Mesenchymal stem cell (in vitro differentiated cells and primary cell): ENCODE data around the gene SVOP.

ENCODE experiments used
- DNase-seq: peaks from one replicate; pipeline ENCODE4 v3.0.0-alpha.2; 2013
- H2AFZ ChIP-seq: one replicate; pipeline ENCODE4 v1.6.1; 2013; ENCODE audit warnings: low read depth, mild to moderate bottlenecking, control low read depth, inconsistent platforms, low read length, moderate library complexity
- H2AK5ac ChIP-seq: 2 replicates; pipeline ENCODE4 v1.6.1; 2013; ENCODE audit warnings: low read length, moderate library complexity, mild to moderate bottlenecking, inconsistent platforms; ENCODE audit not compliant: severe bottlenecking
- H2BK120ac ChIP-seq: one replicate; pipeline ENCODE4 v1.6.1; 2013; ENCODE audit warnings: low read depth, mild to moderate bottlenecking, inconsistent platforms, low read length, moderate library complexity
- H2BK12ac ChIP-seq, 2 experiments: one replicate each; pipeline ENCODE4 v1.6.1; 2013; ENCODE audit warnings: inconsistent platforms in 2 of 2, low read length in 2 of 2, mild to moderate bottlenecking in 2 of 2, moderate library complexity in 2 of 2, control low read depth in 1 of 2
- H2BK15ac ChIP-seq: one replicate; pipeline ENCODE4 v1.6.1; 2013; ENCODE audit warnings: mild to moderate bottlenecking, low read depth, inconsistent platforms; ENCODE audit not compliant: poor library complexity, severe bottlenecking
- H2BK5ac ChIP-seq: 2 replicates; pipeline ENCODE4 v1.6.1; 2013; ENCODE audit warnings: low read depth, mild to moderate bottlenecking, low read length, control low read depth, inconsistent platforms; ENCODE audit not compliant: poor library complexity, severe bottlenecking
- H3K14ac ChIP-seq, 2 experiments: one replicate each; pipeline ENCODE4 v1.6.1; 2013; ENCODE audit warnings: inconsistent platforms in 2 of 2, low read length in 2 of 2, control low read depth in 1 of 2, mild to moderate bottlenecking in 1 of 2, moderate library complexity in 1 of 2
- H3K18ac ChIP-seq, 2 experiments: one replicate each; pipeline ENCODE4 v1.6.1; 2013; ENCODE audit warnings: inconsistent platforms in 2 of 2, low read length in 2 of 2, control low read depth in 1 of 2, low read depth in 1 of 2, mild to moderate bottlenecking in 1 of 2
- H3K23ac ChIP-seq, 2 experiments: one replicate each; pipeline ENCODE4 v1.6.1; 2013; ENCODE audit warnings: inconsistent platforms in 2 of 2, low read length in 2 of 2, mild to moderate bottlenecking in 2 of 2, moderate library complexity in 2 of 2, control low read depth in 1 of 2
- H3K27ac ChIP-seq: 2 replicates; pipeline ENCODE4 v1.5.1; 2013; ENCODE audit warnings: mild to moderate bottlenecking, moderate library complexity, low read length, control low read depth, inconsistent platforms; ENCODE audit not compliant: poor library complexity, severe bottlenecking
- H3K27me3 ChIP-seq, 2 experiments: 2 replicates each; pipeline versions ENCODE4 v1.6.1 to v1.7.0; 2013; ENCODE audit warnings: low read length in 2 of 2, mild to moderate bottlenecking in 2 of 2, moderate library complexity in 2 of 2, control low read depth in 1 of 2, inconsistent platforms in 1 of 2; ENCODE audit not compliant: control insufficient read depth in 1 of 2, insufficient read depth in 1 of 2
- H3K36me3 ChIP-seq, 2 experiments: 2 replicates each; pipeline versions ENCODE4 v1.6.1 to v1.7.0; 2013; ENCODE audit warnings: low read length in 2 of 2, control low read depth in 1 of 2, inconsistent platforms in 1 of 2, low read depth in 1 of 2, mild to moderate bottlenecking in 1 of 2; ENCODE audit not compliant: insufficient read depth in 2 of 2, control insufficient read depth in 1 of 2
- H3K4ac ChIP-seq, 2 experiments: one replicate each; pipeline ENCODE4 v1.6.1; 2013; ENCODE audit warnings: inconsistent platforms in 2 of 2, low read length in 2 of 2, mild to moderate bottlenecking in 2 of 2, moderate library complexity in 2 of 2, control low read depth in 1 of 2, low read depth in 1 of 2
- H3K4me1 ChIP-seq: 2 replicates; pipeline ENCODE4 v1.6.1; 2013; ENCODE audit warnings: low read depth, low read length, control low read depth; ENCODE audit not compliant: control insufficient read depth, insufficient read depth
- H3K4me2 ChIP-seq: 2 replicates; pipeline ENCODE4 v1.6.1; 2013; ENCODE audit warnings: low read length, mild to moderate bottlenecking, inconsistent platforms; ENCODE audit not compliant: poor library complexity, severe bottlenecking
- H3K4me3 ChIP-seq, 2 experiments: 2 replicates each; pipeline versions ENCODE4 v1.5.1 to v1.7.0; 2013; ENCODE audit warnings: low read length in 2 of 2, mild to moderate bottlenecking in 2 of 2, control low read depth in 1 of 2, low read depth in 1 of 2; ENCODE audit not compliant: insufficient read depth in 1 of 2
- H3K79me1 ChIP-seq: replicated peaks from 2 replicates; pipeline ENCODE4 v1.6.1; 2013; ENCODE audit warnings: mild to moderate bottlenecking, control low read depth, low read length, inconsistent platforms; ENCODE audit not compliant: poor library complexity, severe bottlenecking
- H3K9ac ChIP-seq: 2 replicates; pipeline ENCODE4 v1.7.0; 2013; ENCODE audit warnings: mild to moderate bottlenecking, low read length, moderate library complexity
- H3K9me3 ChIP-seq: 2 replicates; pipeline ENCODE4 v1.7.0; 2013; ENCODE audit warnings: mild to moderate bottlenecking, low read length; ENCODE audit not compliant: control insufficient read depth
- H4K8ac ChIP-seq: one replicate; pipeline ENCODE4 v1.6.1; 2013; ENCODE audit warnings: inconsistent platforms, mild to moderate bottlenecking, low read length, moderate library complexity
- H4K91ac ChIP-seq: one replicate; pipeline ENCODE4 v1.6.1; 2013; ENCODE audit warnings: mild to moderate bottlenecking, low read length, inconsistent platforms
- WGBS: methylation state at CpG from one replicate; pipeline ENCODE4 v1.1.7; 2013; ENCODE audit warnings: mixed read lengths; 5-methylcytosine and 5-hydroxymethylcytosine counted together

SVOP gene

GRCh38 chr12:108912361-108912760, 108.5 kb downstream of the SVOP start:
- no peak overlapping the region for H3K4ac ChIP-seq
- no peak overlapping the region for H2BK120ac ChIP-seq
- H3K9me3 ChIP-seq = no peaks in the 10 kb centered on the region
- H4K8ac ChIP-seq = no peak overlapping the region
- H3K9ac ChIP-seq = no peak overlapping the region
- H2BK5ac ChIP-seq = no peak overlapping the region
- H3K23ac ChIP-seq = no peak overlapping the region
- DNase-seq = no peak
- H3K27me3 ChIP-seq = peaks cover 5 to 18% of the 10 kb centered on the region in 2 experiments
- no peak overlapping the region for H2BK15ac ChIP-seq
- H3K27ac ChIP-seq = no peak overlapping the region
- no peak overlapping the region for H3K18ac ChIP-seq
- no peak overlapping the region for H4K91ac ChIP-seq
- peaks cover 2% of the 10 kb centered on the region for H3K4me1 ChIP-seq
- 91% methylated on average over 9 of the region's 9 CpGs for WGBS
- no peak overlapping the region for H3K4me2 ChIP-seq
- H2AK5ac ChIP-seq = no peak overlapping the region
- no peaks in the 10 kb centered on the region for H3K36me3 ChIP-seq
- no peak overlapping the region for H3K14ac ChIP-seq
- H2AFZ ChIP-seq = no peak overlapping the region
- no peaks in the 10 kb centered on the region for H3K79me1 ChIP-seq
- no peak overlapping the region for H3K4me3 ChIP-seq
- H2BK12ac ChIP-seq = no peak overlapping the region

DNA sequence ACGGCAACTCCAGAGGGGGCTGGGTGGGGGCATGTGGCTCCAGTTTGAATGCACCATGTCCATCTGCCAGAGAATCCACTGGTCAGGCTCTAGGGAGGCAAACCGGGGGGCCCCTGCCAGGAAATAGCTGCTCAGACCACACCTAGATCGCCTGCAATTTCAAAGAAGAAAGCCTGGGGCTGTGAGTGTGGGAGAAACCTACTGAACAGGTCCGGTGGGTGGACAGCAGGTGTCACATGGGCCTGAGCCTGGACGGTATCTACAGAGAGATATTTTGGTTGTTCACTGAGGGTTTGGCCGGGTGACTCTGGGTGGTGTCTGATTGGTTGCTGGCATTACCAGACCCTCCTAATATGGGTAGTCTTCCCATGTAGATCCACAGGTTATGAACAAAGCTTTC, 109.0 kb downstream of the SVOP start:
- Histone ChIP-seq H3K14ac (no peak overlapping the region), H4K8ac (no peak overlapping the region), H2BK15ac (no peak overlapping the region), H4K91ac (no peak overlapping the region), H3K23ac (no peak overlapping the region), H3K4me1 (peaks cover 2% of the 10 kb centered on the region), H2AFZ (no peak overlapping the region), H3K9ac (no peak overlapping the region), H2BK5ac (no peak overlapping the region), H3K79me1 (no peaks in the 10 kb centered on the region), H3K27me3 (peaks cover 5 to 18% of the 10 kb centered on the region in 2 experiments), H2AK5ac (no peak overlapping the region), H3K4me3 (no peak overlapping the region), H3K18ac (no peak overlapping the region), H3K36me3 (no peaks in the 10 kb centered on the region), H3K9me3 (no peaks in the 10 kb centered on the region), H3K4ac (no peak overlapping the region), H3K27ac (no peak overlapping the region), H3K4me2 (no peak overlapping the region), H2BK120ac (no peak overlapping the region), H2BK12ac (no peak overlapping the region)
- no peak for DNase-seq
- WGBS = 78% methylated on average over 5 of the region's 6 CpGs

DNA sequence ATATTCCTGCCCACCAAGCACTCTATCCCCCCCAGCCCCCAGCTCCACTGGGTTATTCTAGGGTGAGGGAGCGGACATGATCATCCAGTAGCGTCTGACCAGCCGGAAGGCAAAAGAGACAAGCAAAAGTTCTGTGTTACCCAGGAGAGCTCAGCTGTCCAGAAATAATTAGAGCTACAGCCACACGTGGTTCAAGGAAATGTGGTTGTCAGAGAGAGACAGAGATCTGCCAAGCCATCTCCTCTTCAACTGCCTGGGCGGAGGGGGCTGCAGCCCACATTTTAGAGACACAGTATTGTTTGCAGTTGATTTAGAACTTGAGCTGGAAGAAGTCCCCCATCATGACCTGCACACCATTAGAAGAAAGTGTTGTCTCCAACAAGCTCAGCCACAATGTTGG, 110.5 kb downstream of the SVOP start:
- 88% methylated on average over 5 of the region's 5 CpGs for WGBS
- H3K27me3 ChIP-seq = peaks cover 9 to 11% of the 10 kb centered on the region in 2 experiments

DNA sequence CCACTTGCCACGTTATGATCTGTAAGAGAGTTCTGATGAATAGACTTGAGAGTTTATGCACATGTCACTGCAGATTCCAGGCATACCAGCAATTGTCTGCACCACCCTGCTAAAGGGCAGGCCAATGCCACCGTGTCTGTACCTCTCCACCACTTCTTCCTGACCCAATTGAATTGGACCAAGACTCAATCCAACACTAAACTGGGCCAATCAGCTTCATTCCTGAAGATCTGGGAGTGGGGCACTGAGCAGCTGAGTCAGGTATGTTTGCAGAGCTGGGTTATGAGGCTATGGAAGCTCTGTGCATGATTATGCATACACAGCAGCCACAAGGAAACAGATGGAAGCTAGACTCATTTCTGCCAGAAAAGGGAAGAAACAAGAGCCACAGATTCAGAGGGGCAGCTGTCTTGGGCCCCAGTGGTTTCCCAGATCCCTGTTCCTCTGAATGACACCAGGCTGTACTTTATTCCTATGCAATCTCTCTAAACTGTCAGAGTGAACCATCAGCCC, 113.0 kb downstream of the SVOP start:
- no peak overlapping the region for H3K9ac ChIP-seq
- H3K4me1 ChIP-seq = peaks cover 2% of the 10 kb centered on the region
- H3K23ac ChIP-seq = no peak overlapping the region
- H3K36me3 ChIP-seq = no peaks in the 10 kb centered on the region
- H3K79me1 ChIP-seq = no peaks in the 10 kb centered on the region
- H3K14ac ChIP-seq = no peak overlapping the region
- no peak overlapping the region for H3K18ac ChIP-seq
- no peak overlapping the region for H3K27ac ChIP-seq
- H2BK15ac ChIP-seq = no peak overlapping the region
- H2BK120ac ChIP-seq = no peak overlapping the region
- no peak overlapping the region for H4K8ac ChIP-seq
- WGBS = 31% methylated on average over 2 of the region's 2 CpGs
- no peak overlapping the region for H3K4ac ChIP-seq
- no peak overlapping the region for H3K4me3 ChIP-seq
- DNase-seq = no peak
- no peak overlapping the region for H3K4me2 ChIP-seq
- no peak overlapping the region for H2AK5ac ChIP-seq
- H2BK12ac ChIP-seq = no peak overlapping the region
- no peak overlapping the region for H2AFZ ChIP-seq
- H2BK5ac ChIP-seq = no peak overlapping the region
- no peaks in the 10 kb centered on the region for H3K9me3 ChIP-seq
- no peak overlapping the region for H4K91ac ChIP-seq
- peaks cover 9 to 11% of the 10 kb centered on the region in 2 experiments for H3K27me3 ChIP-seq

More for the DNA sequence above, 110.5 kb downstream of the SVOP start:
- Histone ChIP-seq H3K79me1 (no peaks in the 10 kb centered on the region), H2AFZ (no peak overlapping the region), H3K4me1 (peaks cover 2% of the 10 kb centered on the region), H2BK120ac (no peak overlapping the region), H3K27ac (no peak overlapping the region), H2BK15ac (no peak overlapping the region), H3K36me3 (no peaks in the 10 kb centered on the region), H2AK5ac (no peak overlapping the region), H3K9me3 (no peaks in the 10 kb centered on the region), H3K18ac (no peak overlapping the region), H4K91ac (no peak overlapping the region), H3K4me2 (no peak overlapping the region), H3K9ac (no peak overlapping the region), H3K4ac (no peak overlapping the region), H3K14ac (no peak overlapping the region), H2BK12ac (no peak overlapping the region), H3K4me3 (no peak overlapping the region), H4K8ac (no peak overlapping the region), H3K23ac (no peak overlapping the region), H2BK5ac (no peak overlapping the region)
- DNase-seq = no peak
